ENCODE data around the gene ASTE1.

Gene ASTE1

GRCh38 chr3:131036200-131036816 is 9.7 kb upstream of the ASTE1 start:
- no peak for TF ChIP-seq CTCF (IDR thresholded peaks at IDR 0.05; ENCODE audit: low read depth, low read length, missing control alignments)
- H3K4me3 ChIP-seq (ENCODE audit: low read depth, low read length), result no peak overlapping the region
- peak; percentile 70 for DNase-seq (ENCODE audit: low read depth)
- in situ Hi-C loops (cut with HindIII; ENCODE audit: low sequenced_read_pairs), result no loop called here

- in situ Hi-C loops (cut with HindIII; ENCODE audit: low sequenced_read_pairs), result no loop called here
- no peak for DNase-seq (ENCODE audit: low read depth)
These were observed 7.0 kb upstream of the ASTE1 start for GRCh38 chr3:131033480-131034080.

GRCh38 chr3:131031660-131032059 is 5.0 kb upstream of the ASTE1 start:
- H3K4me3 ChIP-seq (ENCODE audit: low read depth, low read length), result no peak overlapping the region
- in situ Hi-C loops (cut with HindIII; ENCODE audit: low sequenced_read_pairs), result no loop called here
- TF ChIP-seq CTCF (IDR thresholded peaks at IDR 0.05; ENCODE audit: low read depth, low read length, missing control alignments), result no peak
- no peak for DNase-seq (ENCODE audit: low read depth)

More at GRCh38 chr3:131033480-131034080, 7.0 kb upstream of the ASTE1 start:
- H3K4me3 ChIP-seq (ENCODE audit: low read depth, low read length), result no peak overlapping the region
- TF ChIP-seq CTCF (IDR thresholded peaks at IDR 0.05; ENCODE audit: low read depth, low read length, missing control alignments), result peak; percentile 29

GRCh38 chr3:131028844-131029243 is 2.2 kb upstream of the ASTE1 start:
- no peak for TF ChIP-seq CTCF (IDR thresholded peaks at IDR 0.05; ENCODE audit: low read depth, low read length, missing control alignments)
- in situ Hi-C loops (cut with HindIII; ENCODE audit: low sequenced_read_pairs), result no loop called here
- DNase-seq (ENCODE audit: low read depth), result no peak
- H3K4me3 ChIP-seq (ENCODE audit: low read depth, low read length), result no peak overlapping the region

- TF ChIP-seq CTCF (IDR thresholded peaks at IDR 0.05; ENCODE audit: low read depth, low read length, missing control alignments), result no peak
- in situ Hi-C loops (cut with HindIII; ENCODE audit: low sequenced_read_pairs), result no loop called here
- H3K4me3 ChIP-seq (ENCODE audit: low read depth, low read length), result peak overlapping the region; percentile 74
- DNase-seq (ENCODE audit: low read depth), result no peak
These were observed 1.1 kb downstream of the ASTE1 start for GRCh38 chr3:131025539-131025938.

- in situ Hi-C loops (cut with HindIII; ENCODE audit: low sequenced_read_pairs), result no loop called here
- TF ChIP-seq CTCF (IDR thresholded peaks at IDR 0.05; ENCODE audit: low read depth, low read length, missing control alignments), result no peak
- no peak overlapping the region for H3K4me3 ChIP-seq (ENCODE audit: low read depth, low read length)
These were observed 6.4 kb downstream of the ASTE1 start for GRCh38 chr3:131020122-131020693.

More at GRCh38 chr3:131020122-131020693, 6.4 kb downstream of the ASTE1 start:
- DNase-seq (ENCODE audit: low read depth), result no peak
